ENCODE results near the gene STK11.

STK11 gene

GRCh38 chr19:1263188-1263587 is 57.6 kb downstream of the STK11 start:
- DNase-seq, result peak; percentile 45

GRCh38 chr19:1264801-1265614 is 59.4 kb downstream of the STK11 start:
- no peak for DNase-seq

- DNase-seq, result peak; percentile 56
Measured at GRCh38 chr19:1265615-1266128, 60.1 kb downstream of the STK11 start.

DNA sequence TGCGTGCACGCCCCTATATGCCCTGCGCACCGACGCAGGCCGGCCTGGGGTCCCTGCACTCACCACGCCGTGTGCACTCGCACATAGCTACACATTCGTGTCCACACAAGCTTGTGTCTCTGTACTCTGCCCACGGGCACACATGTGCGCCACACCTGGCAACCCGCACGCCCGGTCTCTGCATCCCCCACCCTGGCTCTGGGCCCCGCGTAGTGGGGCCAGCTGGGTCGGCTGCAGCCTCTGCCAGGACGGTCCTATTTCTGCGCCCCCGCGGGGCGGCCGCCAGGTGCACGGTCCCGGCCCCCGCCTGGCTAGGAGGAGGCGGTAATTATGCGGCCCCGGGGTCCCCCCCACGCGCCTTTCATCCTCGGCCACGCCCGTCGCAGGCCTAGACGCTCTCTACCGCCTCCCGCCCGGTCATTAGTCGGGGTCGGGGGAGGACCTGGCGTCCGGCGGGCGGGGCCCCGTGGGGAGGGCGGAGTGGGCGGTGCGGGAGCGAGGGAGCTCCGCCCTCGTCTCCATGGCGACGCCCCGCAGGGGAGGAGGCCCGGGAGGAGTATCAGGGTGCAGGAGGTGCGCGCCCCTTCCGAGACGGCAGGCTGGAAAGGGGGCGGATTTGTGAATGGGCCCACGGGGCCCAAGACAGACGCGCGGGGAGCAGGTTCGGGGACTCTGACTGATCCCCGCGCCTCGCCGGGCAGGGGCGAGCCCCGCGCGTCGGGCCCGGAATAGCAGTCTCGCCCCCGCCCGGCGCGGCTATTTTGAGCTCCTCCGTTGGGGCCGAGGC is 60.7 kb downstream of the STK11 start:
- peak; percentile 92 for DNase-seq

- peak; percentile 57 for DNase-seq
Measured at GRCh38 chr19:1266916-1267476, 61.4 kb downstream of the STK11 start.

GRCh38 chr19:1267477-1268225 is 62.1 kb downstream of the STK11 start:
- no peak for DNase-seq

DNA sequence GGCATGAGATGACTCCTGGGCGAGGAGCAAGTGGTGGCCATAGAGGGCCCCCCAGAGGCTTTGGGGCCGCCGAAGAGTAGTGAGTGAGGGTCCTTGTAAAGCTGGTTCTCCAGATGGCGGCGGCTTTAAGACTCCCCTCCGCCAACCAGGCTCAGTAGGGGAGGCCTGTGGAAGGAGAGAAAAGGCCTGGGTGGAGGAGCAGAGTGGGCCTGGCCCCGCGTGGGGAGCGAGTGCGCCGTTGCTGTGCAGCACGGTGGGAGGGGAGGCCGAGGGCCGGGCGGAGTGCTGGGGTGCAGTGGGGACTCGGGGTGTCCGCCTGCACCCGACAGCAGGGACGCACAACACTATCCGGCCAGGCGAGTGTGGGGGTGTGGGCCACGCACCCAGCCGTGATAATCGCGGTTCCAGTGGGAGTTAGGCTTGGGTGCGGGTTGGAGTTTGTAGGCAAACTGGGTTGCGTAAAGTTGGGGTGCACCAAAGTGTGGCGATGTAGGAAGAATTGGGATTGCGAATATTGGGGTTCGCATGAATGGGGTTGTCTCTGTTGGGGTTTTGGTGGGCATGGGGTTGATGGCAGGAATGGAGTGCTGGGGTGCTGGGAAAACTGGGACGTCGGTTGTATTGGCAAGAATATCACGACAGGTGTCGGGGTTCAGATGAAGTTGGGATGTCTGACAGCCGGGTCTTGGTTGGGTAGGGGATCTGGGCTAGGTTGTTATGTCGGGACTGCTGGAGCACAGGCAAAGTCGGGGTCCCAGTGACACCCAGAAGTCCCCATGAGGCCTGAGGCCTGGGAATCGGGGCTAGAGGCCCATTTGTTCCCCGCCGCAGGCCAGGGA is 62.9 kb downstream of the STK11 start:
- no peak for DNase-seq

DNA sequence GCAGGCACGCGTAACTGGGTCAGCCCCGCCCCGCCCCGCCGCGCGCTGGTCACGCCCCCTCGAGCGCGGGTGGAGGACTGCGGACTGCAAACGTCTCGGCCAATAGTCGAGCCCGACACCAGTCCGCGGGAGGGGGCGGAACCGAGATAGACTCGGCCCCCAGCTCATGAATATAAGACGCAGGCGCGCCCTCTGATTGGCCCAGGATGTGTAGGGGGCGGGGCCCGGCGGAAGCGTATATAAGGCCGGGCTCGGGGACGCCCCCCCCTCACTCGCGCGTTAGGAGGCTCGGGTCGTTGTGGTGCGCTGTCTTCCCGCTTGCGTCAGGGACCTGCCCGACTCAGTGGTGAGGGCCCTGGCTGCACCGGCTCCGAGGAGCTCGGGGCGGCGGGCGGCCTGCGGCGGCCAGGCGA is 63.5 kb downstream of the STK11 start, which contains the start of gene CIRBP:
CIRBP (plus strand) TSS at position 268 of the 413 bp plus-strand sequence. CDS start 1,602 bp downstream, outside the sequence.
- DNase-seq, result peak; percentile 98

DNA sequence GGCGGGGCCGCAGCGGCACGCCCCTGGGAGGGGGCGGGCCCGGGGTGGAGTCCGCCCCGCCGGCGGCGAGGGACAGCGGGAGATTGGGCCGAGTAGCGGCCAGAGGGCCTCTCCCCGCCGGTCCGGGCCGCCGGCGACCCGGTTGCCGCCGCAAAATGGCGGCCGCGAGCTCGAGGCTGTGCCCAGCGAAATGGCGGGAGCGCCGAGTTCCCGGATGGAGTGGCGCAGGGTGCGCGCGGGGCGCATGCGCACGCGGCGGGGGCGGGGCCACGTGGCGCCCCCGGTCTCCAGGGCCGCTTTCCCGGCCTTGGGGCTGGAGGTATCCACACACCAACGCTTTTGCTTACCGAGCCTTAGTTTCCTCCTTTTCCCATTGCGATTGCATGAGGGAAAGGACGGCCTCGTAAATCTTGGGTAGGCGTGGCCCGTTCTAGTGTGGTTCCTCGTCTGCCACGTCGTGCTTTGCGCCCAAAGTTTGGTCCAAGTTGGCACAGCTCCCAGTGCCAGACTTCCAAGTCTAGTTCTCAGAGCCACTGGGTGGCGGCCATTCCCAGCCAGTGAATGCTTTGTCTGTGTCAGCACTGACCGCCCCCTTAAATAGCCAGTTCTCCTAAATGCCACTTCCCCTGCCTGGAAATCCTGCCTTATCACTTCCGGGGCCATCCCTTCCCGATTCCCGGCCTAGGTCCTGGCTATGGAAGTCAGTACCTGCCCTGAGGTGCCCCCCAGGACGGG is 64.1 kb downstream of the STK11 start:
- DNase-seq, result peak; percentile 86

GRCh38 chr19:1270213-1270853 is 64.8 kb downstream of the STK11 start:
- DNase-seq, result peak; percentile 64

- DNase-seq, result no peak
Measured at GRCh38 chr19:1270854-1271527, 65.4 kb downstream of the STK11 start.

DNA sequence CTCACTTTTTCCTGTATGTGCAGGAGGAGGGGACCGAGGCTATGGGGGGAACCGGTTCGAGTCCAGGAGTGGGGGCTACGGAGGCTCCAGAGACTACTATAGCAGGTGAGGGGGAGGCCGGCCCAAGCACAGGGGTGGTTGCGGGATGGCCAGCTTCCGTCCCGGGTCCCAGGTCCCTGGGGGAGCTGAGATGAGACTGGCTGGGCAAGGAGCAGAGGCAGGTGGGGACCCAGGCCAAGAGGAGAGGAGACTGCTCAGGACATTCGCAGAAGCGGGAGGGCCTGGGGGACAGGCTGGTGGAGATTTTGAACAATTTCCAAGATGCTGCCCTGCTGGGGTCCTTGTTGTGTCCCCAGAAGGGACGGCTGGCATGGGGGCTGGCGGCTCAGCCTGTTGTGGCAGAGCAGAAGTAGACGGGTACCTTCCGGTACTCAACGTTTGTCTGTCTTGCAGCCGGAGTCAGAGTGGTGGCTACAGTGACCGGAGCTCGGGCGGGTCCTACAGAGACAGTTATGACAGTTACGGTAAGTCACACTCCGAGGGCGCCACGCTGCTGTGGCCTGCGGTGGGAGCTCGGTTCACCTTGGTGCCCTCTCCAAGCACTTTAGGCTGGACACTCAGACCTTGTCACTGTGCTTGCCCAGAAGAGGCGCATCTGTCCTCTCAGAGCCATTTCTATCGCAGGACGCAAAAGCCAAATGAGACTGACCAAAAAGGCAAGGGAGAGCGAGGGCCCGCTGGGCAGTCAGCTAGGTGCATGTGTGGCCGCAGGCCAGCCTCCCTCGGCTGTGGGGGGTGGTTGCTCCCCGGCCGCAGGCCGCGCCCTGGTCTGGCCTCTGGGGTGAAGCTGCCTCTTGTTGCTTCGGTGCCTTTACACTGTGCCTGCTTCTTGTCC is 66.2 kb downstream of the STK11 start:
- DNase-seq, result no peak

- no peak for DNase-seq
Measured at GRCh38 chr19:1272423-1273262, 67.1 kb downstream of the STK11 start.

DNA sequence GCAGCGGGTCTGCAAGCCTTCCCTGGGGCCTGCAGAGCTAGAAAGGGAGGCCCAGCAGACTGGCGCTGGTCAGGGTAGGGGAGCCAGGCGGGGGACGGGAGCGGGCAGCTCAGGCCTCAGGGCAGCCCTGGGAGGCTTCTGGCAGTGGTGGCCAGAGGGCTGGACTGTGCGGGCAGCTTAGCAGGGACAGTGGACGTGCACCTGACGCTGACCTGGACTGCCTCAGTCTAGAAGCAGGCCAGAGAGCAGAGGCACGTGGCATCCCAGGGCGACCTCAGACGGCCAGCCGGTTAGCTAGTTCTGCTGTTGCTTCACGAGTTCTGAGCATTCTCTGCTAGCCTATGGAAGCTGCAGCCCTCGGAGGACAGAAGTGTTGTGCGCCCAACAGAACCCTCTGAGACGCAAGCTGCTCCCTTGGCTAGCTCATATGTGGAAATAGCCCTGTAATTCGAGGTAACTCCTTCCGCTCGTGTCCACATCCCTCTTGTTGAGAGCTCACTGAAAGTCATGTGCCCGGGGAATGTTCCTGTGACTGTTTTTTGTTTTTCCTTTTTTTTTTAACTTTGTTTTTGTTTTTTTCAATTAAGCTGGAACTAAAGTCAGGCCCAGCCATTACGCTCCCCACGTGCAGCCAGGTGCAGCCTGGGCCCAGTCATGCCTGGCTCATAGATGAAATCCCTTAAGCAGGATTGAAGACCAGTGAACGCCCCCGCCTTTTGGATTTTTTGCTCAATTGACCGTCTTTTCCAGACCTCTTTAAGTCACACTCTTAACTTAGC is 67.9 kb downstream of the STK11 start:
- DNase-seq, result no peak

GRCh38 chr19:1274081-1274851 is 68.7 kb downstream of the STK11 start:
- no peak for DNase-seq

- DNase-seq, result no peak
Measured at GRCh38 chr19:1274852-1275259, 69.3 kb downstream of the STK11 start.

Measured in hematopoietic multipotent progenitor cell treated with erythropoietin and hydrocortisone succinate and interleukin-3 and kit ligand, for 8 days (in vitro differentiated cells).